ENCODE data around the gene CDCP2. TPM values are rescaled to one million over a fixed set of nuclear protein-coding genes. Genes with fewer than 3 reads are reported as not detected.
"Not testable (repeated sequence)": the region's sequence is repeated elsewhere in the genome, so short reads cannot be mapped to it uniquely, and the experiment has no call there.

CDCP2 gene
- total RNA-seq, 2 donors from 2014 or later: not detected

DNA sequence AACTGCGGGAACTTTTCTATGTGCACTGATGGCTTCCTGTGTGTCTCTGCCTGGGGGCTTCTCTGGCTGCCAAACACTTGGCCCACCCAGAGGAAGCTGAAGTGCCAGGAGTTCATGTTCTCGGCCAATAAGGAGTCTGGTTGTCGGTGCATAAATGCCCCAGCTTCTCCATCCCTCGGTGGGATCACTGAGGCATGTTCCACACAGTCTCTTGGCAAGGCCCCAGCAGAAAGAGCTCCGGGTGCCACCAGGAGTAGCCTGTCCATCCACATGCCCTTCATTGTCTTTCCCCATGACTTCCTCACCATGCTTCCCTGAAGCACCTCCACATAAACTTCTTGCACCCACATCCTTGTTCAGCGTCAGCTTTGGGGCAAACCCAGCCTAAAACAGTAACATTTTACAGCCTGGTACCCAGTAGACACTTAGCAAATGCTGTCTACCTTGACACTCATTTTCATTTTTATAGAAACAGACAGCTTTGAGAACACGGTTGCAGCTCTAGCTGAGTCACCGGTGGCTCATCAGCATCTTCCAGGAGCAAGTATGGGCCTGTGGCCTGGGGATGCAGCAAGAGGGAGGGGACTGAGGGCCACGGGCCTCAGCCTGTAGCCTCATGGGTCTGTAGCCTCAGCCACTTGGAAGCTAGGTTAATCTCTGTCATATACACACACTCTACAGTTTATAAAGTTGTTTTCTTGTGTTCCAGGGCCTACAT is 14.8 kb upstream of the CDCP2 start:
- no peak for DNase-seq (ENCODE audit: low spot score)
- H3K4me1 ChIP-seq (ENCODE audit: control insufficient read depth in 1 of 2, low read depth in 2 of 2): no peaks in the 10 kb centered on the region
- TF ChIP-seq, protein P1, sequence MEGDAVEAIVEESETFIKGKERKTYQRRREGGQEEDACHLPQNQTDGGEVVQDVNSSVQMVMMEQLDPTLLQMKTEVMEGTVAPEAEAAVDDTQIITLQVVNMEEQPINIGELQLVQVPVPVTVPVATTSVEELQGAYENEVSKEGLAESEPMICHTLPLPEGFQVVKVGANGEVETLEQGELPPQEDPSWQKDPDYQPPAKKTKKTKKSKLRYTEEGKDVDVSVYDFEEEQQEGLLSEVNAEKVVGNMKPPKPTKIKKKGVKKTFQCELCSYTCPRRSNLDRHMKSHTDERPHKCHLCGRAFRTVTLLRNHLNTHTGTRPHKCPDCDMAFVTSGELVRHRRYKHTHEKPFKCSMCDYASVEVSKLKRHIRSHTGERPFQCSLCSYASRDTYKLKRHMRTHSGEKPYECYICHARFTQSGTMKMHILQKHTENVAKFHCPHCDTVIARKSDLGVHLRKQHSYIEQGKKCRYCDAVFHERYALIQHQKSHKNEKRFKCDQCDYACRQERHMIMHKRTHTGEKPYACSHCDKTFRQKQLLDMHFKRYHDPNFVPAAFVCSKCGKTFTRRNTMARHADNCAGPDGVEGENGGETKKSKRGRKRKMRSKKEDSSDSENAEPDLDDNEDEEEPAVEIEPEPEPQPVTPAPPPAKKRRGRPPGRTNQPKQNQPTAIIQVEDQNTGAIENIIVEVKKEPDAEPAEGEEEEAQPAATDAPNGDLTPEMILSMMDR (IDR thresholded peaks at IDR 0.05): no peak
- no peaks in the 10 kb centered on the region for H3K27me3 ChIP-seq (replicated peaks; ENCODE audit: insufficient read depth)
- no peak overlapping the region for H3K27ac ChIP-seq
- H3K36me3 ChIP-seq: no peaks in the 10 kb centered on the region
- ATAC-seq (ENCODE audit: insufficient number of reproducible peaks, low FRiP score, low read depth): no peak
- H3K4me3 ChIP-seq: no peak overlapping the region
- H3K9me3 ChIP-seq: no peaks in the 10 kb centered on the region

GRCh38 chr1:54166357-54166756 is 13.6 kb upstream of the CDCP2 start:
- not testable (repeated sequence) for H3K36me3 ChIP-seq; H3K9me3 ChIP-seq; ATAC-seq (ENCODE audit: insufficient number of reproducible peaks, low FRiP score, low read depth); H3K4me3 ChIP-seq; H3K27me3 ChIP-seq (replicated peaks; ENCODE audit: insufficient read depth); H3K4me1 ChIP-seq (ENCODE audit: control insufficient read depth in 1 of 2, low read depth in 2 of 2); DNase-seq (ENCODE audit: low spot score); H3K27ac ChIP-seq

DNA sequence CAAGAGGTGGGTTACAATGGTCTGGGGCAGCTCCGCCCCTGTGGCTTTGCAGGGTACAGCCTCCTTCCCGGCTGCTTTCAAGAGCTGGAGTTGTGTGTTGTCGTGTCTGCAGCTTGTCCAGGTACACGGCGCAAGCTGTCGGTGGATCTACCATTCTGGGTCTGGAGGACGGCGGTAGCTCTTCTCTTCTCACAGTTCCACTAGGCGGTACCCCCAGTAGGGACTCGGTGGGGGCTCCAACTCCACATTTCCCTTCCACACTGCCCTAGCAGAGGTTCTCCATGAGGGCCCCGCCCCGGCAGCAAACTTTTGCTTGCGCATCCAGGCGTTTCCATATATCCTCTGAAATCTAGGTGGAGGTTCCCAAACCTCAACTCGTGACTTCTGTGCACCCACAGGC is 12.3 kb upstream of the CDCP2 start:
- Histone ChIP-seq H3K9me3 (no peaks in the 10 kb centered on the region), H3K4me1 (ENCODE audit: control insufficient read depth in 1 of 2, low read depth in 2 of 2) (no peaks in the 10 kb centered on the region), H3K27me3 (replicated peaks; ENCODE audit: insufficient read depth) (no peaks in the 10 kb centered on the region), H3K36me3 (no peaks in the 10 kb centered on the region), H3K27ac (no peak overlapping the region), H3K4me3 (no peak overlapping the region)
- TF ChIP-seq, protein P1 (IDR thresholded peaks at IDR 0.05): no peak
- DNase-seq (ENCODE audit: low spot score): no peak
- no peak for ATAC-seq (ENCODE audit: insufficient number of reproducible peaks, low FRiP score, low read depth)

DNA sequence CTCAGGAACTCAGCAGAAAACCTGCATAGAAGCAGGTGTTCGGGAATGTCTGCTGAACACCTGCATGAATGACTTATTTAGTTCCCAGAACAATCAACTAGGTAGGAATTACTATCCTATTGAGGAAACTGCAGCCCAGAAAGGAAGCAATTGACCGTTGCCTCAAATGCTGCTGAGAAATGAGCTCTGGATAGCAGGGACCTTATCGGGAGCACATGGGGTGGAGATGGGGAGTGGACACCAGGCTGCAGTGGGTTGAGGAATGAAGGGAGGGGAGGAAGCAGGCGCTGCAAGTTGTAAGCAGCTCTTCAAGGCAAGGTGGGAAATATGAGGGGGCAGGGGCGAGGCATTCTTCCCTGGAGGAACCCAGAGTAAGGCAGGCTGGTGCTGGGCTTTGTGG is 10.8 kb upstream of the CDCP2 start:
- no peak for ATAC-seq (ENCODE audit: insufficient number of reproducible peaks, low FRiP score, low read depth)
- Histone ChIP-seq H3K9me3 (no peaks in the 10 kb centered on the region), H3K27ac (no peak overlapping the region), H3K4me1 (ENCODE audit: control insufficient read depth in 1 of 2, low read depth in 2 of 2) (no peaks in the 10 kb centered on the region), H3K4me3 (no peak overlapping the region), H3K27me3 (replicated peaks; ENCODE audit: insufficient read depth) (no peaks in the 10 kb centered on the region), H3K36me3 (no peaks in the 10 kb centered on the region)
- TF ChIP-seq, protein P1 (IDR thresholded peaks at IDR 0.05): no peak
- no peak for DNase-seq (ENCODE audit: low spot score)

DNA sequence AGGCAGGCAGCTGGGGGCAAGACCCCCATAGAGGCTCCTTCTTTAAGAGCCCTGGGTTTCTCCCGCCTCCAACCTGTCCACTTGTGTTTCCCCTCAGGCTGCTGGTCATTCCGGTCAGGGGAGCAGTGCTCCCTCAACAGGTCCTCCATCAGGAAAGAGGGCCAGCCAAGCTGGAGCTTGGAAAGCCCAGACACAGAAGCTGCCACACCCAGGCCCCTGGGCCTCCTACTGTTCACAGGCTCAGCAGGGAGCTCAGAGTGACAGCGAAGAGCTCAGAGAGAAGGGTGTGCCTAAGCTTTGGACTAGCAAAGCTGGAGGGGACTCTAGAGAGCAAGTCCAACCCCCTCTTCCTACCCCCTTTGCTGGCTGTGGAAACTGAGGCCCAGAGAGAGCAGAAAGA is 10.3 kb upstream of the CDCP2 start:
- no peaks in the 10 kb centered on the region for H3K36me3 ChIP-seq
- no peaks in the 10 kb centered on the region for H3K9me3 ChIP-seq
- TF ChIP-seq, protein P1 (IDR thresholded peaks at IDR 0.05): no peak
- ATAC-seq (ENCODE audit: insufficient number of reproducible peaks, low FRiP score, low read depth) (no peak), DNase-seq (ENCODE audit: low spot score) (no peak)
- no peak overlapping the region for H3K27ac ChIP-seq
- no peak overlapping the region for H3K4me3 ChIP-seq
- H3K4me1 ChIP-seq (ENCODE audit: control insufficient read depth in 1 of 2, low read depth in 2 of 2): no peaks in the 10 kb centered on the region
- no peaks in the 10 kb centered on the region for H3K27me3 ChIP-seq (replicated peaks; ENCODE audit: insufficient read depth)

Measured in thoracic aorta (tissue), 2 donors.